Stimulated activated CD4-positive, alpha-beta T cell treated with anti-CD3 and anti-CD28 coated beads, Interleukin-1b, Interleukin-23, amount 100 ng/mL, for 4 hours (primary cell): ENCODE results near the gene RAB3GAP1.

Experiments
- DNase-seq, 2 donors: peaks; one replicate each; pipeline ENCODE4 v3.0.0-alpha.2; 2020; ENCODE audit warnings: low read depth in 2 of 2

RAB3GAP1 gene

DNA sequence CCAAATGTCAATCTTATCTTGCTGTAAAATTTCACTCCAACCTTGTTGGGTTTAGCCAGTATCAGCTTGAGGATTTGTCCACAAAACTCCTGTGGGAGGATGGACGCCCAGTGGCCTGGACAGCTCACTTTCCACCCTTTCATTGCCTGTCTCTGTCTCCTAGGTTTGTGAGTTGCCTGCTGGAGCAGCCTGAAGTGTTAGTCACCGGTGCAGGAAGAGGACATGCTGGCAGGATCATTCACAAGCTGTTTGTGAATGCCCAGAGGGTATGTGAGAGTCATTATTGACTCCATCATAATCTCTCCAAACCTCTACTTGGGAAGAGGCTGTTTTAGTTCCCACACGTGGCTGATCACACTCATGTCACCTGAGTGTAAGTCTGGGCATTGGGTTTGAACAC is 112.3 kb downstream of the RAB3GAP1 start:
- no peak for DNase-seq

DNA sequence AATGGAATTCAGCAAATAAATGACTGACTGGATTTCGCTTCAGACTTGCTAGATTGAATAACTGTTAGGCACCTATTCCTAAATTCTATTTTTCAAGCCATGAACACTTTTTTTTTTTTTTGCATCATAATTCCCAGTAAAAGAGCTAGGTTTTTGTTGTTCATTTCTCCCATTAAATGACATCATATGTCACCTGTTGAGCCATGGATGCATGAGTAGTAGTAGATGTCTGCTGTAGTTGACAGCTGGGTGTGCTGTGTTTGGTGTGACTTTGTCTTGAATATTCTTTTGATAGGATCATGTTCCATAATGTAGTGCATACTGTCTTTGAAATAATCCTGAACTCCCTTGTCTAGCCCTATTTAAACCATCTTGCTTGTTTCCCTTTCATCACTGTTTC is 115.2 kb downstream of the RAB3GAP1 start:
- DNase-seq, result no peak

DNA sequence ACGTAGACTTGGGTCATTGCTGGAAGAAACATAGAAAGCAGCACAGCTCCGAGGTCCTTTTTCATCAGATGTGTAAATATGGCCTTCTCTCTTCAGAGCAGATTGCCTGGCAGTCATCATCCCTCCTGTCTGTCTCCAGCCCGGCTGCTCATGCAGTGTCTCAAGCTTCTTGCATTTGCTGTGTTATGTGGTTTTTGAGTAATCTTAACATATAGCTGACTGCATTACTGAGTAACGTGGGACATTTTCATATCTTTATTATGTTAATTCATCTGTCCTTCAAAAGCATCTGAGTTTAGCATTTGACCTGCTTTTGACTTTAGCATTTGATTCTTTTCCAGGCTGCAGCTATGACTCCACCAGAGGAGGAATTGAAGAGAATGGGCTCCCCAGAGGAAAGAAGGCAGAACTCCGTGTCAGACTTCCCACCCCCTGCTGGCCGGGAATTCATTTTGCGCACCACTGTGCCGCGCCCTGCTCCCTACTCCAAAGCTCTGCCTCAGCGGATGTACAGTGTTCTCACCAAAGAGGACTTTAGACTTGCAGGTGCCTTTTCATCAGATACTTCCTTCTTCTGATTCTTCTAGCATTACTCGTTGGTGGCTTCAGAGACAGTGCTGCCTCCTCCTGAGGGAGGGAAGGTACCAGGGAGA is 116.2 kb downstream of the RAB3GAP1 start:
- no peak for DNase-seq

DNA sequence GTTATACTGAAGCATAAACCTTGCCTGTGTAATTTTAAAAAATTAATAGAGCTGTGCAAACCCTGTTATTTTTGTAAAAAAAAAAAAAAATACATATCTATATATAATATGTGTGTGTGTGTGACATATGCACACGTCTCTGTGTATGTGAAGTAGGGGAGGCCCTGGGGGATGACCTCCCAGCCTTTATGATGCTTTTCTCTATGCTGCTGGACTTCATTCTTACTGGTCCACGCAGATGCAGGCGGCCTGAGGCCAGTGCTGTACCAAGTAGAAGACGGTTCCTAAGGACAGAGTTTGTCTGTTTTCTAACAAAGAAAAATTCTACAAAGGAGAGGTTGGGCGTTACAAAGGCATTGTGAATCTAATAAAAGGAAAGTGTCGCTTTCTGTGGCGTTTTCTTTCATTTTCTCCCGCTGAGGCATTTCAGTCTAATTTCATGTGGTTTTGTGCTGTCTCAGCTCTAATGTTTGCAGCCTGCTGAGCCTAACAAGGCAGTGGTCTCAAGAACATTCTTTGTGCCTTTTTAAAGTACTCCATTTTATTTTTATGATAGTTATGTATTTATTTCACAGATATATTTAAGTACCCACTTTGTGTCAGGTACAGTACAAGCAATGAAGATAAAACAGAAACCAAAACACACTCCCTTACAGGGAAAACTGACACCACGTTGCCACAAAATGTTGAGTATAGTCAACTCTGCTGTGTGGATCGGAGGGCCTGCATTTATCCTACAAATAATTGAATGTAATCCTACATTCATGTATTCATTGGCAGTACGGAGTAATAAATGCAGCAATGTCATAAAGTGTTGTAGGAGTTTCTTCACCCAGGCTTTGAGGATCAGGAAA is 118.0 kb downstream of the RAB3GAP1 start:
- DNase-seq, result no peak

DNA sequence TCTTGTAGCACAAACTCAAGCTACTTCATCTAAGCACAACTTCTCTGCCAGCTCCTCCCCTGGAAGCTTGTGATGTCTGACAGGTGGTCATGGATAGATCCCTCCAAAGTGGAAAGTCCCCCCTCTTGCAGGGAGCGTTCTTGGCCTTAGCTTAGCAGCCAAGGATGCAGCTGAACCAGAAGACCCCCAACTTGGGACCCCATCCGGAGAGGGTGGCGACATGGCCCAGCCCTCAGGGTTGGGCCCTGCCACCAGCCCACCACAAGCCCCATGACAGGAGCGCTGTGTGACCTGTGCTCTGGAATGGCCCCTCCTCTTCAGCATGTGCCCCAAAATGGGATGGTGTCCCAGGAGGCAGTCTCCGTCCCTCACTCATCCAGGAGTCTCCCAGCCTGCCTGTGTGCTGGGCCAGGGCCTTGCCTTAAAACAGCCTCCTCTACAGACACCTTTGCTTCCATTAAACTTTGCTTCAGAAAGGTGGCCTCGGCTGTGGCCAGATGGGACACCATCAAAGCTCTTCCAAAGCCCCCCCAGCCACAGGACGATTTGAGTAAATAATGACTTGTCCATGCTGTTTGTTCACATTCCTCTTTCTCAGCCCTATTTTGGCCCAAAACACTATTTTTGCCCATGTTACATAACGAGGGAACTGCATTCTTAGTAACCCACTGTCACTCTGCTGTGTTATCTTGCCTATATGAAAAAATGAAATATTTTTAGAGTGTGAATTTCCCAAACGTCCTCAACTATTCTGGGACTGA is 122.1 kb downstream of the RAB3GAP1 start:
- DNase-seq, result no peak

DNA sequence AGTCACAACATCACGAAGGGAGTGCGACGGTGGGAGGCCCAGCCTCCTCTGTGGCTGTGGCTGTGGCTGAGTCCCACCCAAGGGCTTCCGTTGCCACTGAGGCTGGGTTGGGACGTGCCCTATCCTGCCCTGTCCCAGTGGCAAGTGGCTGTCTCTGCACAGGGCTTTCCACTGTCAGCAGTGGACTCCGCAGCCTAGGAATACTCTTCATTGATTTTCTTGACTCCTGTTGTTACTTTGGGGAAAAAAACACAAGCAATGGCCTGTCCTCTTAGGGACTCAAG is 122.7 kb downstream of the RAB3GAP1 start:
- DNase-seq, result no peak

DNA sequence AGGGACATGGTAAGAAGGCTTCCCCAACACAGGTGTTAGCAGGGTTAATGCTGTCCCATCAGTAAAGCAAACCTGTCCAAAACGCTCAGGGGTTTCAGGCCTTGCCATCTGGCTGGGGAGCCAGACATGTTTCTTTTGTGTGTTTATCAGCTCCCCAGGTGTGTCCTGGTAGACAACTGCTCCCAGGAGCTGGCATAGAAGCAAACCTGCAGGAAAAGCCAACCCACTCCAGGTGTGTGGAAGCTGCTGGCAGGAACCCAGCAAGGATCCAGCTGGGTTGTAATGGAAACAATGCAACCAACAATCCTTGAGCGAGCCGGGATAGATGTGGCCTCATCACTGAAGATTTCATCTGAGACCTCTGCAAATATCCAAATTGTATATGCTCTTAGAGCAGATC is 123.1 kb downstream of the RAB3GAP1 start:
- no peak for DNase-seq

DNA sequence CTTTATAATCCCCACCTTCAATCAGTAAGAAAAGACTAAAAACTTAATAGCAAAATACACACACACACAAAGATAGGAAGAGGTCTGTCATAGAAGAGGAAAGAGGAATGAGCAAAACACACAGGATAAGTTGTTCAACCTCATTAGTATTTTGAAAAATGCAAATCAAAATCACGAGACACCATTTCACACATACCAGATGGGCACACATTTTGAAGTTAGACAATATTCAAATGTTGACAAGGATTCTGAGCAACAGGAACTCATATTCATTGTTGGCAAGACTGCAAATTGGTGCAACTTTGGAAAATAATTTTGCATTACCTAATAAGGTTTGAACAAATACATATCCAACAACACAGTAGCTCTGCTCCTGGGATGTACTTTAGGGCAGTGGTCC is 127.6 kb downstream of the RAB3GAP1 start:
- DNase-seq, result no peak

DNA sequence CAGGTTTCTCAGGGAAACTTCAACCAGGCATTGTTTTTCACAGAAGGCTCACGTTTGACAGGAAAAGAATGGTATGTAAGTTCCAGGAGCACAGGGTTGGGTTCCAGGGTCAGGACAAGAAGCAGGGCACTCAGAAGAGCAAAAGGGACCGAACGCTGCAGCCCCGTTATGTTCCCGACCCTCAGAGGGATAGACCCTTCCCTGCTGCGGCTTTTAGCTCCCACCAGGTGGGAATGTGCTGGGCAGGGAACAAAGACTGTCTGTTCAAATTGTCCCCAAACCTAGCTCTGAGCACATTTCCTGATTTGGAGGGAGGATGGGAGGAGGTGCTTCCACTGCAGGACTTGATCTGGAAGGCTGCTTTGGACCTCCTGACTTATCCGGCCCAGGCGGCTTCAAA is 130.1 kb downstream of the RAB3GAP1 start:
- DNase-seq, result no peak

DNA sequence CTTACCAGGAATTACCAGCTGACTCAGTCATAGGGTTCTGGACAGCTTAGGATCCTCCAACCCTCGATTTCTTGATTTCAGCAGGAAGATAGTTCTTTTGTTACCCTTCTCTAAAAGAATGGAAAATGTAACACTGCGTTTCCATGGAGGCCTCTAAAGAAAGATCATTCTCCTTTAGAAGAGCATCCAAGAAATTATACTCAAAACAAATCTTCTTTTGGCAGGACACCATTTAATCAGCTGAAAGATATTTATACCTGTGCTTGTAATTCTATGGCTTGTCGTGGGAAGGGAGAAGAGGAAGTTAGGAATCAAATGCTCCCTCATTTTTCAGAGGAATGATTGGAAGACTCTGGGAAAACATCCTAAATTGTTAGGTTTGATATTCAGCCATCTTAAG is 130.5 kb downstream of the RAB3GAP1 start:
- no peak for DNase-seq

DNA sequence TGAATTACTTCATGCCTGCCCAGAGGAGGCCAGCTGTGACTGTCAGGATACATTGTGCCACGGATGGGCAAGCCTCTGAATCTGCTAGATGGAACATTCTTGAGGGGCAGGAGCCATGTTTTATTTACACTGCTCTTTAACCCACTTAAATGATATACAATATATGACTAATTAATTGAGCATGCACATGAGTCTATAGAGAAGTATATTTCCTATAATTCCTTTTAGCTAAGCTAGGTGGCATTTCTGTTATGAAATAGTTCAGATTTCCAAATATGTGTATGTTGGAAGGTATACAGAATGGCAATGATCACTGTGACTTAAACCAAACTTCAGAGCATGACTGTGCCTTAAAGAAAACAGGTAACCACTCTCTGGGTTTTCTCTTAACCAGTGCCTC is 131.7 kb downstream of the RAB3GAP1 start:
- no peak for DNase-seq

DNA sequence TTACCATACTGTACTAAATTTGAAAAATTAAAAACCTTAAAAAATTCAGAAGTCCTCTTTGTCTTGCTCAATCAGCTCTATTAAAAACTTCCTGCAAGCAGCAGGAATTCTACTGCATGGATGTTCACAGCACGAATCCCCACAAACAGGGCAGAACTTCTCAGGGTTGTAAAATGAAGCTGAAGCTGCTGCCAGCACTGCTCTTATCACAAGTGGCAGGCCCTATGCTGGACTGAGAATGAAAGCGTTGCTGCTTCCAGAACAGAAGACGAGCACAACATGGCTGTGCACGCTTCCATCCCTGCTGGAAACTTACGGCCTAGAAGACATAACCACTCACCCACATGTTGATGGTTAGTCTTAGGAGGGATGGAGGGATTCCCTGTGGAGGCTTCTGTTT is 134.0 kb downstream of the RAB3GAP1 start:
- DNase-seq, result no peak

DNA sequence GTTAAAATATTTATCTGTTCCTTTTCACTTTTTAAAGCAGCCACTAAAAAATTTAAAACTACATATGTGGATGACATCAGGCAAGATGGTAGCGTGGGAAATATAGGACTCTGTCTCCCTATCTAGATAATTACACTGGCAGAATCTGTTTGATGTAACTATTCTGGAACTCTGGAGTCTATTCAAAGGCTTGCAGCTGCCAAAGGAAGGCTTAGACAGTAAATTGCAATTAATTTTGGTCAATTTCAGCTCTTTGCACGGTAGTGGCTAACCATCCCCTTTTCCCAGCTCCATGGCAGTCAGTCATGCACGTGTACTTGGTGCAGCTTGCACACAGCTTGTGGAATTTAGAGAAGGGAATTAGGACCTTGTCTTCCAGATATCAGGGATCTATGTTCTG is 135.2 kb downstream of the RAB3GAP1 start:
- DNase-seq, result no peak

DNA sequence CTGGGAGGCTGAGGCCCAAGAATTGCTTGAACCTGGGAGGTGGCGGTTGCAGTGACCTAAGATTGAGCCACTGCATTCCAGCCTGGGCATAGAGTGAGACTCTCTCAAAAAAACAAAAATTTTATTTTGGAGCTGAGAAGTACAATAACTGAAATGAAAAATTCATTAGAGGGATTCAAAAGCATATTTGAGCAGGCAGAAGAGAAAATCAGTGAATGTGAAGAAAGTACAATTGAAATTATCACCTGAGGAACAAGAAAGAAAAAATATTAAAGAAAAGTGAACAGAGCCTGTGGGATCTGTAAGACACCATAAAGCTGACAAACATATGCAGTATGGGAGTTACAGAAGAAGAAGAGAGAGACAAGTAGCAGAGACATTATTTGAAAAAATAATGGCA is 137.1 kb downstream of the RAB3GAP1 start:
- DNase-seq, result no peak

DNA sequence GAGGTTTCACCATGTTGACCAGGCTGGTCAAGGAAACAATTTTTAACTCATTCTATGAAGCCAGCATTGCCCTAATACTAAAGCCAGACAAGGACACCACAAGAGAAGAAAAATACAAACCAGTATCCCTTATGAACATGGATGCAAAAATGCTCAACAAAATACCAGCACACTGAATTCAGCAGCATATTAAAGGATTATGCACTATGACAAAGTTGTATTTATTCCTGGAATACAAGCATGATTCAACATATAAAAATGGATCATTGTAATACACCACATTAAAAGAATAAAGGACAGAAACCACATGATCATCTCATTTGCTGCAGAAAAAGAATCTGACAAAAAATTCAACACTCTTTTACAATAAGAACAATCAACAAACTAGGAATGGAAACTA is 138.7 kb downstream of the RAB3GAP1 start:
- no peak for DNase-seq

DNA sequence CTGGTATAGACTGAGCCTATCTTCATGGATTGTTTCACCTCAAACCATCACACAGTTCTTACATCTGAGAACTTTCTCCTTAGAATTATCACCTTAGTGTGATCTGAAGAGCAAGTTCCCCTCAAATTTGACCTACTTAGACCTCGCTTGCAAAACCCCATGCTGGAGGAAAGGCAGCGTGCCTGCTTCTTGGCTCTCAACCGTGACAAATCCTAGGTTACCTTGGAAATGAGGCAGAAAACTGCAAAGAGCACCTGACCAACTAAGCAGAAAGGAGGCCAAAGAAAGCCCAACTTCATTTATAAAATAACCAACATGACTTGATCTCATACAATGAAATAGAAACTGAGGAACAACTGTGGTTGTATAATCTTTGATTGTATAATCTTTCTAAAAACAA is 146.4 kb downstream of the RAB3GAP1 start:
- no peak for DNase-seq

DNA sequence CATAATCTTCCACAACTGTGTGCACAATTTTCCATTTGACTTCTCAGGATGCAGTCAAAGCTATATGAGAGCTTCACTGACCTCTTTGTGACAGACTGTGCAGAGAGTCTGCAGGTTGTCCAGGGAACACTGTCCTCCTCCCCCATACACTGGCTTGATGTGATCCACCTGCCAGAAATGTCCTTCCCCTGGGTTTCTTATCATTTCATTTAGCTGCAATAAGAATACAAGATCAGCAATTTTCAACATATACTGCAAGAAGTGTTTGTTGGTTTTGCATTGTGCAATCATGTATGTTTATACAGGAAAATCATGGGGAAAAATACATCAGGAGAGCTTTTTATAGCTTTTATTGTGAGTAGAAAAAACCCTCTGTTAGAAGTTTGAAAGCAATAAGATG is 150.7 kb downstream of the RAB3GAP1 start:
- no peak for DNase-seq

DNA sequence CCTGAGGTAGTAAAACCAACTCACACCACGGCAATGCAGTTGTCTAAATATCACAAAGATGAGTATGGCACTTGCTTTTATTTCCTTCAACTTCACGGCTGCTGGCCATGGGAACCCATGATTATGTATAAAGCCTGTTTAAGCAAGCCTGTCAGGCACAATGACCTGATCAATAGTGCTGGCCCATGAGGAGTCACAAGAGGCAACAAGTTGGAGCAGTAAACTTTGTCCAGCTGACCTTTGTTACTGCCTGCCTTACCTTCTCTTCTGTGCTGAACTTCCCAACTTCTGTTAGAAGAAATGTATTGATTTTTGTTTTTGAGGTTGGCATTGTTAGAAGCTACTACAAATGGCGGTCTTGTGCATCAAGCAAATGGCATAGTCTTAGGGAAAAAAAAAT is 151.9 kb downstream of the RAB3GAP1 start:
- no peak for DNase-seq

DNA sequence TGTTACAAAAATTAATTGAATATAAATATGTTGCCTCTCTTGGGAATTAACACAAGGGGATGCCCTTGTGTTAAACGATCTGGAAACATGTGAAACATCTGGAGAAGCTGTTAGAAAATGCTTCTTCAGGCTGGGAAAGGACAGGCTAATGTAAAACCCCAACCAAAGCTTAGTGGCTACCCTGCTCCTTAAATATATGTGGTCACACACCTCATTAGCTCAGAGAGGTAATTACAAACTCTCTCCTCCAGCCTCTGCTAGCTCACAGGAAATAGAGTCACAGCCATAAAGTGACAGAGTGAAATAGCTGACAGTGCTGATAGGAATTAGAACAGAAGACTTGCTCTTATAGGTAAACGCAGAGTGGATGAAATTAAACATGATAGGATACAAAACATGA is 155.9 kb downstream of the RAB3GAP1 start:
- DNase-seq, result no peak

DNA sequence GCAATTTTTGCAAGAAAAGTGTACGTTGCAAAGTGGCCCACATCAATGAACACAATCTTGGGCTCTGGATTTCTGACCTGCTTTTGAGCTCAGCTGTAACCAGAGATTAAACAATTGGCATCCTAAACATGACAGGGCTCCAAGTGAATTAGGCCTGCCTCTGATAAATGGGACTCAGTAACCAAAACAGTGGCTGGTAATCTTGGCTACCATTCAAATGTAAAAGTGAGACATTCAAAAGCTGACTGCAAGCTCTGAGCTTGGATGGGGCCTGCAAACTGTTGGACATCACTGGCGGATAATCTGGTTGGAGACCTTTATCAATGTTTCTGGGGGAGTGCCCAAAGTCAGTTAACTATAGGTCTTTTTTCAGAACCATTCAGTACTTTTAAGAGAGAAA is 160.7 kb downstream of the RAB3GAP1 start:
- no peak for DNase-seq

DNA sequence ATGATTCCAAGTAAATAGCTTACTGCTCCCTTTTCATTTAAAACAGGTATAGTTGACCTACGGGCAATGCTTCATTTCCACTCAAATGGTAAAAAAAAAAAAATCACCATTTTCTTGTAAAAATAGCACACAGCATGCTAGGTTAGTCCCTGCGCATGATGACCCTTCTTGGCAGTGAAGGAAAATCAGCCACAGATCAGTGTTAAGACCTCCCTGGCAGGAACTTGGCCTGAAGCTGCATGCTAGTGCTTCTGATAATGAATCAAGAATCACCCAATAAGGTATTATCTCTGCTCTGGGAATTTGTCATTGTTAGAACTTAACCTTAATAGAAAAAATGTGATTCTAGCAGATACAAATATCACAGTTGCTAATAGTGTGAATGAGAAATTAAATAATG is 166.3 kb downstream of the RAB3GAP1 start:
- DNase-seq, result no peak

DNA sequence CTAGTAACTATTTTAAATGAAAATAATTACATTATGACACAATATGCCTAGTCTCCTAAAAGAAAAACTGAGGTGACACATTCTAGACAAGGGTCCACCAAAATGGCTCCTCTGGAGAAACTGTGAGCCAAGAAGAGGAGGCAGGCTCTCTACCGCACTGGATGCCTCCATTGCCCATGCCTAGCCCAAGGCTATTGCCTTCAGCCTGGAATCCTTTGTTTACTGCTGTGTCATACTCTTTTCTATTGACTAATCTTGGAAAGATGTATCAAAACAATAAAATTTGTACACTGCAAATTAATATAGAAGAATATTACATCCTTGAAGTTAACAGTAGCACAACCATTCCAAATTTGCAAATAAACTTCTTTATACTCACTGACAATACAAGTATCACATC is 167.1 kb downstream of the RAB3GAP1 start:
- no peak for DNase-seq
